Globus pallidus (tissue), 1 donor: ENCODE measurements around the gene ATP5F1C.
"Not testable (repeated sequence)": the region's sequence is repeated elsewhere in the genome, so short reads cannot be mapped to it uniquely, and the experiment has no call there.

Experiments used
- DNase-seq: peaks from one replicate; pipeline ENCODE4 v3.0.0-alpha.2; 2015; ENCODE audit warnings: low spot score

Gene ATP5F1C

DNA sequence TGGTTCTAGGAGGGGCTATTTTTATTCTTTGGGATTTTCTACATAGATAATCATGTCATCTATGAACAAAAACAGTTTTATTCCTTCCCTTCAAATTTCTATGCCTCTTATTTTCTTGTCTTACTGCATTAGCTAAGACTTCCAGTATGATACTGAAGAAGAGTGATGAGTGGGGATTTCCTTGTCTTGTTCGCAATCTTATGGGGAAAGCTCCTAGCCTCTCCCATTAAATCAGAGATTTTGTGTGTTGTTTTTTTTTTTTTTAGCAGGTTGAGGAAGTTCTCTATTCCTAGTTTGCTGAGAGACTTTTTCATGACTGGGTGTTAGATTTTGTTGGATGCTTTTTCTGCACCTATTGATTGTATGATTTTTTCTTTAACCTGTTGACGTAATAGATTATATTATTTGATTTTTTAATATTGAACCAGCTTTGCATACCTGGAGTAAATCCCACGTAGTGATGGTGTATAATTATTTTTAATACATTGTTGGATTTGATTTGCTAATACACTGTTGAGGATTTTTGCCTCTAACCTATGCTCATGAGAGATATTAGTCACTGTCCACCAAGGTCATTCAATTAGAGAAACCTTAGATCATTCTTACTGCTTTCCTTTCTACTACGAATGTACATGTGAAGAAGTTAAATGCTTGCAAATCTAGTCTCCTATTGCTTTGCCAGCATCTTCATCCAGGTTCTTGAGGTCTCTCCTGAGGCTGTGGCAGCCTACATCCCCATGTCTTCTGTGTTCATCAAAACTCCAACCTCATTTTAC, 6.5 kb downstream of the ATP5F1C start:
- no peak for DNase-seq

GRCh38 chr10:7795605-7796004, 7.6 kb downstream of the ATP5F1C start:
- no peak for DNase-seq

- no peak for DNase-seq
These were observed 9.6 kb downstream of the ATP5F1C start for GRCh38 chr10:7797582-7797981.

DNA sequence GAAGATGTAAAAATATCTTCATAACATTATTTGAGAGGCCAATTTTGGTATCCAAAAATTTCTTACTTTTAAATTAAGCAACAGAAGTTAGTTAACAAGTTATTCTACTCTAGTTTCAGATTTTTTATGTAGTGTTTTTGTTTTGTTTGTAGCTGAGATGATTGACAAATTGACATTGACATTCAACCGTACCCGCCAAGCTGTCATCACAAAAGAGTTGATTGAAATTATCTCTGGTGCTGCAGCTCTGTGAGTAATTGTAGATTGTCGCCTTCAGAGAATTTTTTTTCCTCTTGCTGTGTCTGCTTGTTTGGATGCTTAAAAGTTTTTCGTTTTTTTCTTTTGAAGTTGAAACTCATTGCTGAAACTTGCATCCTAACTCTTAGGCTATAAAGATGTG, 14.6 kb downstream of the ATP5F1C start:
- no peak for DNase-seq

GRCh38 chr10:7804216-7804615, 16.2 kb downstream of the ATP5F1C start:
- DNase-seq: no peak

- DNase-seq: no peak
These were observed 16.8 kb downstream of the ATP5F1C start for GRCh38 chr10:7804741-7805140.

GRCh38 chr10:7808686-7809267, 20.8 kb downstream of the ATP5F1C start:
- DNase-seq: no peak

- no peak for DNase-seq
These were observed 22.5 kb downstream of the ATP5F1C start for GRCh38 chr10:7810443-7810842.

- no peak for DNase-seq
These were observed 23.0 kb downstream of the ATP5F1C start for GRCh38 chr10:7811000-7811399.

DNA sequence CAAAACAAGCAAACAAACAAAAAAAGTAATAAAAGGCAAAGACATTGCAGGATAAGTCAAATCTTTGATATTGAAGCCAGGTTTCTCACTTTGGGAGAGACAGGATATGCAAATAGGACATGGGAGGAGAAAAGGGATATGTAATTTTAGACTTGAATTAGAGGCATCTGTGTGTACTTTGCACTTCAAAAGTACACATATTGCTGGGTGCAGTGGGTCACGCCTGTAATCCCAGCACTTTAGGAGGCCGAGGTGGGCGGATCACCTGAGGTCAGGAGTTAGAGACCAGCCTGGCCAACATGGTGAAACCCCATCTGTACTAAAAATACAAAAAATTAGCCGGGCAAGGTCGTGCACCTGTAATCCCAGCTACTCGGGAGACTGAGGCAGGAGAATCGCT, 23.8 kb downstream of the ATP5F1C start:
- not testable (repeated sequence) for DNase-seq

DNA sequence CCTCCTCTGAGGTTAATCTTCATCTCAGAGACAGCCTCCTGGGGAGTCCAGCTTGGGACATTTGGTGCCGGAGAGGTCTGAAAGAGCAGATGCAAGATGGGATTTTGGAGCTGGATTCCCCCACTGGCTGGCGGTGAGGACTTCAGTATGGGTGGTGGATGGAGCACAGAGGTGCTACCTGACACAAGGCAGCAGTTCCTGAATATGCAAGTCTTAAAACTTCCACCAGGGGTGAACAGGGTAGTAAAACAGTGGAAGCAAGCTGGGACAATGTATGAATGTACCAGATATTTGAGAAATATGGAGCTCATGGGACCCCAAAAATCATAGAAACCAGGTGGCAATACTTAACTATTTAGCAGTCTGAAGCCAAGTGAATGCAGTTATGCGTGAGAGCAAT, 25.5 kb downstream of the ATP5F1C start:
- DNase-seq: no peak

- DNase-seq: no peak
These were observed 29.6 kb downstream of the ATP5F1C start for GRCh38 chr10:7817576-7817975.

- DNase-seq: no peak
These were observed 30.0 kb downstream of the ATP5F1C start for GRCh38 chr10:7817984-7818294.

DNA sequence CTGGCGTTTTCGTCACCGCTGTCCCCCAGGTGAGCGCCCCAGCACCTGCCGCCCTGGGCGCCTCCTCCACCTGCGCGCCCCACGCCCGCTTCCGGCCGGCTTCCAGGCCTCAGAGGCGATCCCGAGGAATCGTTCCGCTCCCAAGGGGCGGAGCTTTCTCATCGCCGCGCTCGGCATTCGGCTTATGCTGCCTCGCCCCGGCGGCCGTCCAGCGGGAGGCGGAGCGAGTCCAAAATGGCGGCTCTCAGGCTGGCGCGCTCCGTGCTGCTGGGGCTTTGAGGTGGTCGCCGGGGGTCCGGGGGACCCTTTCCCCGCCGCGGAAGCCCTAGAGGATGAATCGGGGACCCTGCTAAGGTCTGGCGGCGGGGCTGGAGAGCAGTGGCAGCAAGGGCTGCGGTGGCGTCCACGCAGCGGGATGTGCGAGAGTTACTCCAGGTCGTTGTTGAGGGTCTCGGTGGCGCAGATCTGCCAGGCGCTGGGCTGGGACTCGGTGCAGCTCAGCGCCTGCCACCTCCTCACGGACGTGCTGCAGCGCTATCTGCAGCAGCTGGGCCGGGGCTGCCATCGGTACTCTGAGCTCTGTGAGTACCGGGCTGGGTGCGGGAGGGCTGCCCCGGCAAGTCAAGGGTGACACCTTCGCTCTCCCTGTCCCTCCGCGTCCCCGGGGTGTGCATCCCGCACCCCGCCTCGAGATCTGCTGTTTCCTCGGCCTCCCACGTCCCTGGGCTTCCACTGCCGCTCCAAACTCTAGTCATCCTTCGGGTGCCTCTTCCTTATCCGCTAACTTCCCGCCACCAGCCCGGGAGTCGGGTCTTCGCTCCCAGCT, 30.5 kb downstream of the ATP5F1C start, which contains the start of gene TAF3:
TSS of gene TAF3 (plus strand) at position 211 of the 826 bp plus-strand sequence. CDS start at position 416, 205 bp downstream.
- peak; percentile 84 for DNase-seq

DNA sequence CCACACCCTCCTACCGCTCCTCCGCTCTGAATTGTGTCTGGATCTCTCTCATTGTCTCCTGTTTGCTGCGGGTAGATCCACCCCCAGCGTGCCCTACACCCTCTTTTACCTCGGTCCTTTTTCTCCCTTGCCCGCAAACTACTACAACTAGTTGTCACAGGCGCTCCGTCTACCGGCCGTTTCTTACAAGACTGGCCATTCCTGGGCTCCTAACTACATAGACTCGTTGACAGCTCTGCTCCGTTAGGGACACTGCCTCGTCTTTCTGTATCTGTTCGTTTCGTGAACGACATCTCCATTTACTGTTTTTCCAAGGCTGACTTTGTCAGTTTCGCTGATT, 31.1 kb downstream of the ATP5F1C start:
- peak; percentile 44 for DNase-seq

GRCh38 chr10:7824251-7824650, 36.3 kb downstream of the ATP5F1C start:
- no peak for DNase-seq

- DNase-seq: no peak
These were observed 39.0 kb downstream of the ATP5F1C start for GRCh38 chr10:7826971-7827370.

GRCh38 chr10:7829289-7829834, 41.4 kb downstream of the ATP5F1C start:
- no peak for DNase-seq

DNA sequence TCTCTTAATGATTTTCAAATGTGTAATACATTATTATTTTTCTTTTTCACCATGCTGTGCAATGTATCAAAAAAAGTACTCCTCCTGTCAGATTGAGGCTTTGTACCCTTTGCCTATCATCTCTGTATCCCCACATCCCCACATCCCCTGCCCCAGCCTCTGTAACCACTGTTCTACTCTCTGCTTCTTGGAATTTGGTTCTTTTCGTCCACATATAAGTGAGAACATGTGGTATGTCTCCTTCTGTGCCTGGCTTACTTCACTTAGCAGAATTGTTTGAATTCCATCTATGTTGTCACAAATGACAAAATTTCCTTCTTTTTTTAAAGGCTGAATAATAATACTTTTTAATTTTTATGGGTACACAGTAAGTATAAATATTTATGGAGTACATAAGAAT, 44.1 kb downstream of the ATP5F1C start:
- DNase-seq: no peak

DNA sequence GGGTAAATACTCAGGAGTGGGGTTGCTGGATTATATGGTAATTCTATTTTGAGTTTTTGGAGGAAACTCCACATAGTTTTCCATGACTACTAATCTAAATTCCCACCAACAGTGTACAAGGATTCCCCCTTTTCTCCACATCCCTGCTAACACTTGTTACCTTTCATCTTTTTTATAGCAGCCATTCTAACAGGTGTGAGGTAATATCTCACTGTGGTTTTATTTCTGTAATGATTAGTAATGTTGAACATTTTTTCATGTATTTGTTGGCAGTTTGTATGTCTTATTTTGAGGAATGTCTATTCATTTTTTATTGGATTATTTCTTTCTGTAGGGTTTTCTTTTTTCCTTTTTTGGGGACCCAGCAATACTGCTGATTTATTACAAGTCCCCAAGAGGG, 45.2 kb downstream of the ATP5F1C start:
- DNase-seq: no peak

DNA sequence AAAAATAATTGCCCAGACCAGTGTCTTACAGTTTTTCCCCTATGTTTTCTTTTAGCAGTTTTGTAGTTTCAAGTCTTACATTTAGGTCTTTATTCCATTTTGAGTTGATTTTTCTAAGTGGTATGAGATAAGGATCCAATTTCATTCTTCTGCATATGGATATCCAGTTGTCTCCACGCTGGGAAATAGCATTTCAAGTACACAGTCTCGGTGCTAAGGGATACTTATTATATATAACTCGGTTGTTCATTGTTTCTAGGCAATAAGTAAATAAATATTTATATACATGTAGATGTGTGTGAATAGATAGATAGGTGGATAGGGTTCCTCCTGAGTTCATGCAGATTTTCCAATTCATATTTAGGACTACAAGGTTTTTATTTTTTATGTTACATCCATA, 46.3 kb downstream of the ATP5F1C start:
- DNase-seq: no peak

- no peak for DNase-seq
These were observed 48.6 kb downstream of the ATP5F1C start for GRCh38 chr10:7836571-7836970.

GRCh38 chr10:7846591-7846990, 58.6 kb downstream of the ATP5F1C start:
- no peak for DNase-seq
